GM12874 (cell line): ENCODE results near the gene SEC62.

Source experiments
- TF ChIP-seq, protein P1 (sequence below): IDR thresholded peaks from 2 replicates; pipeline ENCODE4 v1.5.1; 2011; ENCODE audit warnings: low read depth, mild to moderate bottlenecking, control low read depth, low read length, moderate library complexity; ENCODE audit not compliant: insufficient read depth

SEC62 gene

GRCh38 chr3:169992781-169993180 lies 26.2 kb downstream of the SEC62 start:
- TF ChIP-seq, protein P1, sequence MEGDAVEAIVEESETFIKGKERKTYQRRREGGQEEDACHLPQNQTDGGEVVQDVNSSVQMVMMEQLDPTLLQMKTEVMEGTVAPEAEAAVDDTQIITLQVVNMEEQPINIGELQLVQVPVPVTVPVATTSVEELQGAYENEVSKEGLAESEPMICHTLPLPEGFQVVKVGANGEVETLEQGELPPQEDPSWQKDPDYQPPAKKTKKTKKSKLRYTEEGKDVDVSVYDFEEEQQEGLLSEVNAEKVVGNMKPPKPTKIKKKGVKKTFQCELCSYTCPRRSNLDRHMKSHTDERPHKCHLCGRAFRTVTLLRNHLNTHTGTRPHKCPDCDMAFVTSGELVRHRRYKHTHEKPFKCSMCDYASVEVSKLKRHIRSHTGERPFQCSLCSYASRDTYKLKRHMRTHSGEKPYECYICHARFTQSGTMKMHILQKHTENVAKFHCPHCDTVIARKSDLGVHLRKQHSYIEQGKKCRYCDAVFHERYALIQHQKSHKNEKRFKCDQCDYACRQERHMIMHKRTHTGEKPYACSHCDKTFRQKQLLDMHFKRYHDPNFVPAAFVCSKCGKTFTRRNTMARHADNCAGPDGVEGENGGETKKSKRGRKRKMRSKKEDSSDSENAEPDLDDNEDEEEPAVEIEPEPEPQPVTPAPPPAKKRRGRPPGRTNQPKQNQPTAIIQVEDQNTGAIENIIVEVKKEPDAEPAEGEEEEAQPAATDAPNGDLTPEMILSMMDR = no peak

GRCh38 chr3:169993761-169994160 lies 27.2 kb downstream of the SEC62 start:
- TF ChIP-seq, protein P1 = no peak

- TF ChIP-seq, protein P1 = no peak
Observed at GRCh38 chr3:169996063-169996462, 29.5 kb downstream of the SEC62 start.

- TF ChIP-seq, protein P1 = no peak
Observed at GRCh38 chr3:169998668-169999131, 32.1 kb downstream of the SEC62 start.

- TF ChIP-seq, protein P1 = no peak
Observed at GRCh38 chr3:169999433-169999832, 32.8 kb downstream of the SEC62 start.

- TF ChIP-seq, protein P1 = no peak
Observed at GRCh38 chr3:170000051-170000450, 33.4 kb downstream of the SEC62 start.

GRCh38 chr3:170002231-170002630 lies 35.6 kb downstream of the SEC62 start:
- TF ChIP-seq, protein P1 = no peak
